Stimulated activated CD4-positive, alpha-beta T cell treated with anti-CD3 and anti-CD28 coated beads, Interleukin-2, amount 100 ng/mL, for 4 hours (primary cell): ENCODE data around the gene ACACB.

Source experiments
- DNase-seq: peaks from one replicate; pipeline ENCODE4 v3.0.0-alpha.2; 2020; ENCODE audit warnings: low read depth

Gene ACACB

DNA sequence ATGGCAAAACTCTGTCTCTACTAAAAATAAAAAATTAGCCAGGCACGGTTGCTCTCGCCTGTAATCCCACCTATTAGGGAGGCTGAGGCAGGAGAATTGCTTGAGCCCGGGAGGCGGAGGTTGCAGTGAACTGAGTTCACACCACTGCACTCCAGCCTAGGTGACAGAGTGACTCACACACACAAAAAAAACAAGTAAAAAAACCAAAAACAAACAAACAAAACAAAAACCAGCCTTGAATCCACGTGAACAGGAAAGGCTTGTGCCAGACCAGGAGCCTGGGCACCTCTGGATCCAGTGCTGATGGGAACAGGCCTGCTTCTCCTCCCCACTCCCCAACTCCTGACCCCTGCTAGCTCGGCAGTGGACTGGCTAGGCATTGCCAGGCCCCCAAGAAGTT is 189.2 kb downstream of the ACACB start:
- DNase-seq, result no peak

DNA sequence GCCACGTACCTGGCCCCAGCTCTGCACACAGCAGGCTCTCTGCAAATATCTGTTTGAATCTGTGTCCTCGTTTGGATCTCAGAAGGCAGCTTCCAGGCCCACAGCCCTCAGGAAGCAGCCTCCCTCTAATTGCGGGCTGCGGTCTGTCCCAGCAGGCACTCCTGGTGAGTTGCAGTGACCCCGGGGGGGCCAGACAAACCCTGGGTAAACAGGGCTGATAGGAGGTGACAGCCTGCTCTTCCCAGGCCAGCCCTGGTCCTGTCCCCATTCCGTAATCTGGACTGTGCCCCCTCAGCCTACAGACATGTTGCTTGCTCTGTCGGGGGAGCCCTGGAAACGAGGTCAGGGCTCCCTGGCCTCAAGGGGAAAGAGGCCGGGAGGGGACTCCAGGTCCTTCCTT is 190.7 kb downstream of the ACACB start:
- DNase-seq, result no peak

DNA sequence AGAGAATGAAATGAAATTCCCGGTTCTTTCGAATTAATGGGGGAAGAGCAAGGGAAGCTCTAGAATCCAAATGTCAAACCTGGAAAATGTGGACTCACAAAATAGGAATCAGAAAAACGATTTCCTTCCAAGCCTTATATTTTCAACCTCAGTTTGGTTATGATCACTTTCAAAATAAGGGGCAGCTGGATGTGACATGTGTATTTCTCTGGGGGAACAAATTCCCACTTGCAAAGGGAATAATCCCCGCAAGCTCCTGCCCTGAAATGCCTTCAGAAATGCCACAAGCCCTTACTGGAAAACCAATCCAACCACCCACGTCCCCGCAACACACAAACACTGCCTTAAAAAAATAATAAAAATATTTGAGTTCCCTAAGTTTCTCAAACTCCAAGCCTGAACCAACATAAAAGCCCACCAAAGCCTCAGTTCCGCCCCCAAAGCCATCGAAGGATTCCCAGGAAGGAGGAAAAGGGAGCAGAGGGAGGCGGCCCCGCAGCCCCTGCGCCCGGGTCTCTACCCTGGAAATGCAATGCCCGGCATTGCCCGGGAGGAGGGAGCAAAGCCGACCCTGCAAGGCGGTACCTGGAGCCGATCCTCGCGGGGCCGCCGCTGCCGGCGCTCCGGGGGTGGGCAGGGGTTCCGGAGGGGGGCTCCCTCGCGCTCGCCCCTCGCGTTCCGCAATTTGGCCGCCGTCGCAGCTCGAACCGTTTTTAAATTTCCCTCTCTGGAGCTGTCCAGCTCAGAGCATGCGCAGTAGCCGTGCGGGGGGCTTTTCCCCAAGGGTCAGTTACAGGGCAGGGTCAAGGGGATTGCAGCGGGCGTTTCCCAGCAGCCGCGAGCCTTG is 192.4 kb downstream of the ACACB start, which contains the start of gene FOXN4:
Gene FOXN4, minus strand, starts transcription at position 751 of the 847 bp plus-strand sequence. CDS start 963 bp downstream, outside the sequence.
- DNase-seq, result no peak

DNA sequence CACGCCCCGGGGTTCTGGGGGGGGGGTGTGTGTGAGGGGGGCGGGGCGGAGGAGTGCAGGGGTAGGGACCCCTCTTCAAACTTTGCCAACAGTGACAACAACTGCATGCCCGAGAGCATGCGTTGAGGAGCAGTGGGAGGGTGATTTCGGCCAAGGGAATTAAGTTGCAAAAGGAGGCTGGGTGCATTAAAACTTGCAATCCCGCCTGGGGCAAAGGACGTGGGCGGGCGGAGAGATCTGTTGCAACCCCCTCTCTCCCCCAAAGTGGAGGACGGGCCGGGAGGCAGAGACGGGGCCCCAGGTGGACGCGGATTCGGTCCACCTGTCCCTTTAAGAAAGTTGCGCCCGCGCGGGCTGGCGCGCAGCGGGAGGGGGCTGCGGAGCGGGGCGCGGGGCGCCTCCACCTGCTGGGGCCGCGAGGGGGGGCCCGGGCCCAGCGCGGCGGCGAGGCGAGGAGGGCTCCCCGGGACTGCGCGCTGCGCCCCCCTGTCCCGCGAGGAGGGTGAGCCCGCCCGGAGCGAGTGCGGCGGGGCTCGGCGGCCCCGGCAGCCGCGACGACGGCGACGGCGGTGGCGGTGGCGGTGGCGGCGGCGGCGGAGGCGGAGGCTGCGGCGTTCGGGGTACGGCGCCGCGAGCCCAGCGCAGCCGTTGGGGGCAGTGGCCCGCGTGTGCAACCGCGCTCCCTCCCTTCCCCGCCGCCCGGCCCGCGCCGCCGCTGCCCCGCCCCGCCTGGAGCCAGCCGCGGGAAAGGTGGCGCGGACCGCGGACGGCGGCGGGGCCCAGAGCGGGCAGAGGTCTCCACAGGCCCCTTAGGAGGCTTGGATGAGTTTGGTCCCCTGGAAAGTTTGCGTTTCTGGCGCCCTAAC is 193.2 kb downstream of the ACACB start:
- DNase-seq, result no peak

DNA sequence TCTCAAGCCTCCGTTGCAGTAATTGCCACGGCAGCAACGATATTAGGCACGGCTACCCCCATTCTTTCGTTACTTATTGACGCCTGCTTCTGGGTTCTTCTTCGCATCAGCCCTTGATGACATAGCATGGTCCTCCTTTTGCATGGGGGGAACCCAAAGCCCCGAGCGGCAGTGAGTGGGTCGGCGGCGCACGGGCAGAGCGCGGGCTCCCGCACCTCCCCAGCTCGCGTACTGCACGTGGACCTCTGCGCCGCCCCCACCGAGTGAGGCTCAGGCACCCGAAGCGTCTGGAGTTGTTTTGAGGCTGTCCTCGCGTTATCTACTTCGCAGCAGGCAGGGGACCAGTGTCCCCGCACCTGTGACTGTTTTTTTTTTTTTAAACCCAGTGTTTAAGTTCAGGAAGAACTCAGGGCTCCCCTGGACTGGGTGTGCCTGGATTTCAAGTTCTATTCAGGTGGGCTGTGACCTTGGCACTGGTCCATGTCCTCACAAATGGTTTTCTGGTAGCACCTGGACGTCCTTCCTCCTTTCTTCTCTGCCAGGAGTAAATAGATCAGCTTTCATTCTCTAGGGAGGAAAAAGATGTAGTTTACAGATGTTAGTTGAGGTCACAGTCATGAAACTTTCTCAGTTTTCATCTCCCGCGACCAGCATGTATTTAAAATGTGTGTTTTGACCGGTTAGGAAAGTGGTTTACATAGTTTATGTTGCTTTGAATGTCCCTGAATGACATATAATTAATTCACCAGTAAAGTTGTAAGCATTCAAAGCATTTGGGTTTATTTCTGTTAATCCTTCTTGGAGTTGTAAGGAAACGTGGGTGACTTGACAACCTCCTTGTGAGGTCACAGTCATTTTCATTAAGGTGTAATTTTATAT is 194.1 kb downstream of the ACACB start:
- no peak for DNase-seq
